Esophagus squamous epithelium (tissue), 5 donors: Measurements from ENCODE around the gene KLHDC7B. TPM values are rescaled to one million over a fixed set of nuclear protein-coding genes. Genes with fewer than 3 reads are reported as not detected.

Experiments used
- DNase-seq: peaks from one replicate; lab custom pipeline; 2025; lab: John Stamatoyannopoulos, UW
- H3K27ac ChIP-seq, 4 donors: fragments of 200-600 bp; sonication (generic); one replicate each; pipeline ENCODE4 v1.5.1; 2016 to 2019; ENCODE audit warnings: mild to moderate bottlenecking in 1 of 4
- H3K27me3 ChIP-seq, 4 donors: fragments of 200-600 bp; sonication (generic); 1 replicate in 3 of 4; 2 replicates in 1 of 4; pipeline versions ENCODE4 v1.5.1 to v1.6.0; 2017 to 2021; ENCODE audit warnings: antibody characterized with exemption in 1 of 4
- H3K36me3 ChIP-seq, 3 donors: fragments of 200-600 bp; sonication (generic); one replicate each; pipeline ENCODE4 v1.5.1; 2016 to 2019
- H3K4me1 ChIP-seq, 3 donors: fragments of 200-600 bp; sonication (generic); one replicate each; pipeline ENCODE4 v1.5.1; 2017 to 2019
- H3K4me3 ChIP-seq, 4 donors: fragments of 200-600 bp; sonication (generic); 1 replicate in 3 of 4; 2 replicates in 1 of 4; pipeline ENCODE4 v1.5.1; 2016 to 2019; ENCODE audit warnings: mild to moderate bottlenecking in 2 of 4, moderate library complexity in 1 of 4
- H3K9me3 ChIP-seq, 3 donors: fragments of 200-600 bp; sonication (generic); one replicate each; pipeline ENCODE4 v1.5.1; 2016 to 2019
- POLR2A ChIP-seq, 4 donors: fragments of 450-650 bp; IDR thresholded peaks; one replicate each; pipeline ENCODE4 v1.6.1; 2017; ENCODE audit warnings: antibody characterized with exemption in 4 of 4, mild to moderate bottlenecking in 4 of 4, moderate library complexity in 3 of 4
- WGBS, 2 donors: methylation state at CpG; one replicate each; pipeline ENCODE4 v1.1.5; 2018; 5-methylcytosine and 5-hydroxymethylcytosine counted together
- intact Hi-C: fragments of 100-400 bp; cut with DNase I; formaldehyde crosslinking; loops from one replicate; pipeline ENCODE4 v1.15.0; 2022
- total RNA-seq, 4 donors: library from RNA; depleted of rRNA; stranded (reverse); fragments of >200 nt; gene quantifications; one replicate each; pipeline ENCODE4 v1.1.0, GENCODE V29; 2016
- TF ChIP-seq, protein P1 (sequence below), 6 experiments: fragments of 450-650 bp in 4 of 6; fragments of 200-600 bp in 2 of 6; sonication (generic) in 2 of 6; IDR thresholded peaks; one replicate each; pipeline ENCODE4 v1.5.1; 2016 to 2019; ENCODE audit warnings: antibody characterized with exemption in 6 of 6, mild to moderate bottlenecking in 4 of 6, moderate library complexity in 4 of 6
- donor health status: DM: yes; HTN: yes; CAD: no.

The KLHDC7B gene
- total RNA-seq, 4 donors from 2014 or later: 0.26 to 0.53 (median 0.40) TPM

DNA sequence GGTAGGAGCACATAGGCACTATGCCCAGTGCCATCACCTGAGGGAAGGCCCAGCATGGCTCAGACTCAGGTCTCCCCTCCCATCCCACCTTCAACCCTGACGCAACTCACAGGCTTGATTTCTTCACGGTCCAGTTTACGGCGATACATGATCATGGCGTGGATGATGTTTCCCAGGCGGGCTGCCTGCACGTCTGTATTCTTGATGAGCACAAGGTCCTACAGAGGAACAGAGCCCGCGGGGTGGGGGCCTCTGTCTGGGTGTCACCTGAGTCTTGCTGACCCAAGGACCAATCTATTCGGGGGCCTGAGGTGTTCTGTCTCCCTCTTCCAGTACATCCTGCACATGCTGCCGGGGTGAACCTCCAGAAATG lies 28.7 kb downstream of the KLHDC7B start:
- TF ChIP-seq, protein P1, sequence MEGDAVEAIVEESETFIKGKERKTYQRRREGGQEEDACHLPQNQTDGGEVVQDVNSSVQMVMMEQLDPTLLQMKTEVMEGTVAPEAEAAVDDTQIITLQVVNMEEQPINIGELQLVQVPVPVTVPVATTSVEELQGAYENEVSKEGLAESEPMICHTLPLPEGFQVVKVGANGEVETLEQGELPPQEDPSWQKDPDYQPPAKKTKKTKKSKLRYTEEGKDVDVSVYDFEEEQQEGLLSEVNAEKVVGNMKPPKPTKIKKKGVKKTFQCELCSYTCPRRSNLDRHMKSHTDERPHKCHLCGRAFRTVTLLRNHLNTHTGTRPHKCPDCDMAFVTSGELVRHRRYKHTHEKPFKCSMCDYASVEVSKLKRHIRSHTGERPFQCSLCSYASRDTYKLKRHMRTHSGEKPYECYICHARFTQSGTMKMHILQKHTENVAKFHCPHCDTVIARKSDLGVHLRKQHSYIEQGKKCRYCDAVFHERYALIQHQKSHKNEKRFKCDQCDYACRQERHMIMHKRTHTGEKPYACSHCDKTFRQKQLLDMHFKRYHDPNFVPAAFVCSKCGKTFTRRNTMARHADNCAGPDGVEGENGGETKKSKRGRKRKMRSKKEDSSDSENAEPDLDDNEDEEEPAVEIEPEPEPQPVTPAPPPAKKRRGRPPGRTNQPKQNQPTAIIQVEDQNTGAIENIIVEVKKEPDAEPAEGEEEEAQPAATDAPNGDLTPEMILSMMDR (IDR thresholded peaks at IDR 0.05): no peak
- TF ChIP-seq POLR2A (IDR thresholded peaks at IDR 0.05): no peak
- H3K9me3 ChIP-seq: no peaks in the 10 kb centered on the region
- H3K36me3 ChIP-seq: peaks cover 6 to 74% (median 6%) of the 10 kb centered on the region in 3 donors
- H3K27ac ChIP-seq: no peak overlapping the region
- intact Hi-C loops: no loop called here
- no peaks in the 10 kb centered on the region for H3K27me3 ChIP-seq
- no peak for DNase-seq
- peaks cover 3 to 15% (median 8%) of the 10 kb centered on the region in 3 donors for H3K4me1 ChIP-seq
- WGBS, 2 donors: 78 to 84% methylated on average over 6 to 10 of the region's 11 CpGs
- no peak overlapping the region for H3K4me3 ChIP-seq

DNA sequence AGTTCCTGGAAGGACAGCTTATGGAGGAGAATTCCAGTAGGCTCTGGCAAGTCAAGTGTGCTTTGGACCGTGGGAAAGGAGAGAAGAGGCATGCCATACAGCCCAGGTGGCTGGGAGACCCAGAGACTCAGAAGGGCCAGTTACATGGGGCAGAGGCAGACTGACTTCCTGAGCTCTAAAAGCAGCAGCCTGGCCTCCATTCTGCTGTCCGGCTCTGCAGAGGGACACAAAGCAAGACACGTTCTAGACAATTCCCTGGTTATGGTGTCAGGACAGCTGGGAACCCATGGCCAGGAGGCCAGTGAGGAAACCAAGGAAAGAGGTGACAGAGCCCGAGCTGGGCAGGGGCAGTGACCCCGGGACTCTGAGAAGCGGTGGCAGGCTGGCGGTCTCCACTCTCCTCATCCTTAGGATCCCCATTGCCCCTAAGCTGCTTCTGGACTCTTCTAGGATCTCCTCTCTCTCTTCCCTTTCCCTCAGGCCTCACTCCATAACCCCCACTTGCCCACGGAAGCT lies 29.8 kb downstream of the KLHDC7B start:
- no peak for DNase-seq
- Histone ChIP-seq H3K9me3 (no peaks in the 10 kb centered on the region), H3K27ac (no peak overlapping the region), H3K36me3 (peaks cover 0 to 74% (median 5%) of the 10 kb centered on the region in 3 donors), H3K27me3 (no peaks in the 10 kb centered on the region), H3K4me1 (peaks cover 3 to 17% (median 8%) of the 10 kb centered on the region in 3 donors), H3K4me3 (no peak overlapping the region)
- WGBS, 2 donors: 89 to 96% methylated on average over 7 of the region's 8 CpGs
- TF ChIP-seq POLR2A (IDR thresholded peaks at IDR 0.05): no peak
- TF ChIP-seq, protein P1 (IDR thresholded peaks at IDR 0.05): no peak
- intact Hi-C loops: no loop called here

DNA sequence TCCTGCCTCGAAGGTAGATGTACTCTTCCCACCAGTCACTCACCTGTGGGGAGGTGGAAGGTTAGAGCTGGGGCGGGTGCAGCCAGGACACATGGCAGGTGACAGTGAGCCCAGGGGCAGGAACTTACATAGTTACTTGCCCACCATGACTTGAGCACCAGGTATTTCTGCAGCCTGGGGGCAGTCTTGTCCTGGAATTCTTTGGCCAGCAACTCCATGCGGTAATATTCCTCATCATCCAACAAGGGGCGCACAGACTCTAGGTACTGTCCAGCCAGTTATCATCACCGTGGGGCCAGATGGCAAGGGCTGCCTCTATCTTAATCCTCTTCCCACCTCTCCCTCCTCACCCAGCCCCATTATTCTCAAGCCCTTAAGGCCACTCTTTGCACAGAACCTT lies 30.4 kb downstream of the KLHDC7B start:
- no peak for TF ChIP-seq POLR2A (IDR thresholded peaks at IDR 0.05)
- TF ChIP-seq, protein P1 (IDR thresholded peaks at IDR 0.05): peak in 3 of 6 experiments; percentile 5 to 21 (median 9)
- Histone ChIP-seq H3K9me3 (no peaks in the 10 kb centered on the region), H3K36me3 (peaks cover 0 to 74% (median 3%) of the 10 kb centered on the region in 3 donors), H3K4me1 (peaks cover 4 to 19% (median 8%) of the 10 kb centered on the region in 3 donors), H3K27me3 (no peaks in the 10 kb centered on the region), H3K4me3 (no peak overlapping the region), H3K27ac (no peak overlapping the region)
- intact Hi-C loops: no loop called here
- 68 to 72% methylated on average over 4 to 5 of the region's 5 CpGs for WGBS, 2 donors
- no peak for DNase-seq

DNA sequence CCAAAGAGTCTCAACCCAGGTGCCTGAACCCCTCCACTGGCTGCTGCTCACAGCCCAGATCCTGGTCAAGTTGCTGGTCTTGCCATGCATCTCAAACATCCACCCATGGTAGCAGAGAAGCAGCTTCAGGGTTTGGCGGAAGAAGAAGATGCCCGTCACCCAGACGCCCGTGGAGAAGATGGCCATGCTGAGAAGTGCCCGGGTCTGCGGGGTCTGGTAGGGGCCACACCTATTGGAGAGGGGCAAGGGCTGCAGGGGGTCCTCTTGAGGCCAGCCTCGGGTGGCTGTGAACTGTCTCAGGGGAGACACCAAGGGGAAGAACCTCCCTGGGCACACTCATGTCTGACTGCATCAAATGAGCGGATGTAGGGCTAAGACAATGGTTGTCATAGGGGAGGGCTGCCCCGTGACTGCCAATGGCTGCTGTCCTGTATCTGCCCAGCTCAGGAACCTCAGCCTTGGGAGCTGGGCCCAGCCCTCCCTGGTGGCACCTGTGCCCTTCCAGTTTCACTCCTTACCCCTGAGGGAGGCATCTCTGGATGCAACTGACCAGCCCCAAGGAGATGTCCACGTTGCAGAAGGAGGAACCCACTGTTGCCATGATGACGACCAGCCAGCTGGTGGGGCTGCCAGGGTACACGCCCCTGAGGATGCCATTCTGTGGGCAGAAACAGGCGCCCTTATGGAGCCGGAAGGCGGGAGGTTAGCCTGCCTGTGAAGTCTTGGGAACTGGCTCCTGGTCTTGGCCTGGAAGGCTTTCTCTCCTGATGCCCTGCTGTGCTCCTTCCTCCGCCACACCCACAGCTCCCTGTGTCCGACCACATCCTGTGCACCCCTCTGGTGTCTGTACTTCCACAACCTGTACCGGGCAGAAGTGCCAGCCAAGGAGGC lies 31.4 kb downstream of the KLHDC7B start:
- intact Hi-C loops: no loop called here
- no peaks in the 10 kb centered on the region for H3K27me3 ChIP-seq
- no peak for DNase-seq
- peaks cover 0 to 67% (median 6%) of the 10 kb centered on the region in 3 donors for H3K36me3 ChIP-seq
- H3K27ac ChIP-seq: no peak overlapping the region
- H3K9me3 ChIP-seq: no peaks in the 10 kb centered on the region
- 78 to 81% methylated on average over 11 to 17 of the region's 18 CpGs for WGBS, 2 donors
- no peak for TF ChIP-seq POLR2A (IDR thresholded peaks at IDR 0.05)
- TF ChIP-seq, protein P1 (IDR thresholded peaks at IDR 0.05): no peak
- H3K4me1 ChIP-seq: peaks cover 13 to 29% (median 17%) of the 10 kb centered on the region in 3 donors
- H3K4me3 ChIP-seq: no peak overlapping the region

DNA sequence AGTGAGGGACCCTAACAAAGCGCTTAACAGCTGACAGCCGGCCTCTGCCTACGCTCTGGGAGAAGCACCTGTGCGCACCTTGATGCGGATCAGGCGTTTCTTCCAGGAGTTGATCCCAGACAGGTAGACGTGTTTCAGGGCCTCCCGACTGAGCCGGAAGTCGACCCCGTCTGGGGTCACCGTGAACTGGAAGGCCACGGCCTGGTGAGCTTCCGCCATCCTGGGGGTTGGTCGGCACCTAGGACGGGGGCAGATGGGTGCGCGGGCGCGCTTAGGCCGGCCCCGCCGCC lies 31.9 kb downstream of the KLHDC7B start:
- peaks cover 13 to 30% (median 17%) of the 10 kb centered on the region in 3 donors for H3K4me1 ChIP-seq
- intact Hi-C loops: no loop called here
- no peak for DNase-seq
- peak overlapping the region in 1 of 4 donors; percentile 53 for H3K4me3 ChIP-seq
- no peak overlapping the region for H3K27ac ChIP-seq
- peaks cover 0 to 62% (median 6%) of the 10 kb centered on the region in 3 donors for H3K36me3 ChIP-seq
- TF ChIP-seq POLR2A (IDR thresholded peaks at IDR 0.05): no peak
- TF ChIP-seq, protein P1 (IDR thresholded peaks at IDR 0.05): no peak
- no peaks in the 10 kb centered on the region for H3K9me3 ChIP-seq
- 0% methylated on average over 1 of the region's 23 CpGs; no CpG with 5 or more reads in 1 of the 2 donors for WGBS, 2 donors
- H3K27me3 ChIP-seq: no peaks in the 10 kb centered on the region
